Activated CD8-positive, alpha-beta T cell treated with anti-CD3 and anti-CD28 coated beads, Interleukin-2, amount 10 ng/mL, durations not matched to agents 7 days and 5 days (primary cell): ENCODE results near the gene RUSC2. TPM values are rescaled to one million over a fixed set of nuclear protein-coding genes. Genes with fewer than 3 reads are reported as not detected.
"Not testable (repeated sequence)": the region's sequence is repeated elsewhere in the genome, so short reads cannot be mapped to it uniquely, and the experiment has no call there.

Source experiments
- ATAC-seq: fragments of 150-1000 bp; cut with Tn5 transposase; one replicate; pipeline ENCODE4 v1.10.0; 2021; ENCODE audit warnings: moderate library complexity
- CTCF ChIA-PET: fragments of 350-600 bp; sonication (Branson Sonifier 250); formaldehyde crosslinking; loops from one replicate; lab custom pipeline; 2021; ENCODE audit warnings: antibody characterized with exemption; lab: Charles Lee
- POLR2A ChIA-PET: fragments of 350-600 bp; sonication (Branson Sonifier 250); formaldehyde crosslinking; loops from one replicate; lab custom pipeline; 2021; ENCODE audit warnings: antibody characterized with exemption; lab: Charles Lee
- DNase-seq: peaks from one replicate; pipeline ENCODE4 v3.0.0-alpha.2; 2020
- H3K27ac Mint-ChIP-seq: one replicate; pipeline ENCODE4 v1.8.0; 2021; ENCODE audit warnings: mild to moderate bottlenecking, mixed read lengths
- H3K27me3 Mint-ChIP-seq: one replicate; pipeline ENCODE4 v1.8.0; 2021; ENCODE audit warnings: low read depth, mixed read lengths
- H3K36me3 Mint-ChIP-seq: one replicate; pipeline ENCODE4 v1.8.0; 2021; ENCODE audit warnings: low read depth, mixed read lengths
- H3K4me1 Mint-ChIP-seq: one replicate; pipeline ENCODE4 v1.8.0; 2021; ENCODE audit warnings: low read depth, mixed read lengths
- H3K4me3 Mint-ChIP-seq: one replicate; pipeline ENCODE4 v1.8.0; 2021; ENCODE audit warnings: mild to moderate bottlenecking, mixed read lengths
- H3K9me3 Mint-ChIP-seq: one replicate; pipeline ENCODE4 v1.8.0; 2022; ENCODE audit warnings: mixed read lengths; ENCODE audit not compliant: insufficient read depth
- total RNA-seq, 2 experiments: library from RNA; stranded (reverse); gene quantifications; one replicate each; pipeline ENCODE4 v1.2.3, GENCODE V29; 2021

RUSC2 gene
- total RNA-seq, 2 experiments from 2014 or later: 1.9 to 2.3 TPM

GRCh38 chr9:35517552-35518224 lies 27.8 kb downstream of the RUSC2 start:
- H3K4me1 Mint-ChIP-seq: no peaks in the 10 kb centered on the region
- no peak overlapping the region for H3K27ac Mint-ChIP-seq
- H3K4me3 Mint-ChIP-seq: no peak overlapping the region
- no peaks in the 10 kb centered on the region for H3K9me3 Mint-ChIP-seq
- DNase-seq (no peak), ATAC-seq (no peak)
- POLR2A ChIA-PET: interaction anchor here (0.6 kb wide), 2 partner anchors 37 to 327 kb away, joined by 3 to 4 read pairs; no protein-coding TSS in a partner anchor
- CTCF ChIA-PET: interaction anchor here (1.6 to 2.0 kb wide), 2 partner anchors 12 to 36 kb away, joined by 4 to 8 read pairs; no protein-coding TSS in a partner anchor
- peaks cover under 1% of the 10 kb centered on the region for H3K27me3 Mint-ChIP-seq
- H3K36me3 Mint-ChIP-seq: no peaks in the 10 kb centered on the region

GRCh38 chr9:35518225-35518821 lies 28.4 kb downstream of the RUSC2 start:
- ATAC-seq (no peak), DNase-seq (no peak)
- H3K9me3 Mint-ChIP-seq: no peaks in the 10 kb centered on the region
- H3K4me3 Mint-ChIP-seq: no peak overlapping the region
- no peak overlapping the region for H3K27ac Mint-ChIP-seq
- H3K4me1 Mint-ChIP-seq: no peaks in the 10 kb centered on the region
- ChIA-PET POLR2A (interaction anchor here (0.6 kb wide), 1 partner anchor 38 kb away, joined by 3 read pairs; no protein-coding TSS in a partner anchor), CTCF (interaction anchor here (1.6 to 2.0 kb wide), 2 partner anchors 11 to 36 kb away, joined by 4 to 8 read pairs; no protein-coding TSS in a partner anchor)
- H3K36me3 Mint-ChIP-seq: no peaks in the 10 kb centered on the region
- no peaks in the 10 kb centered on the region for H3K27me3 Mint-ChIP-seq

- H3K9me3 Mint-ChIP-seq: no peaks in the 10 kb centered on the region
- H3K36me3 Mint-ChIP-seq: no peaks in the 10 kb centered on the region
- ATAC-seq: no peak
- H3K27me3 Mint-ChIP-seq: no peaks in the 10 kb centered on the region
- H3K4me1 Mint-ChIP-seq: no peaks in the 10 kb centered on the region
- no peak overlapping the region for H3K27ac Mint-ChIP-seq
- ChIA-PET POLR2A (no interaction called here), CTCF (interaction anchor here (1.6 to 2.0 kb wide), 2 partner anchors 10 to 35 kb away, joined by 4 to 8 read pairs; no protein-coding TSS in a partner anchor)
- no peak for DNase-seq
- H3K4me3 Mint-ChIP-seq: no peak overlapping the region
Observed at GRCh38 chr9:35518981-35519679, 29.2 kb downstream of the RUSC2 start.

GRCh38 chr9:35519692-35520363 lies 29.9 kb downstream of the RUSC2 start:
- Mint-ChIP-seq H3K9me3 (no peaks in the 10 kb centered on the region), H3K4me3 (no peak overlapping the region), H3K36me3 (no peaks in the 10 kb centered on the region), H3K27me3 (no peaks in the 10 kb centered on the region), H3K4me1 (no peaks in the 10 kb centered on the region), H3K27ac (no peak overlapping the region)
- ATAC-seq (no peak), DNase-seq (no peak)
- ChIA-PET CTCF (interaction anchor here (1.6 to 1.8 kb wide), 2 partner anchors 34 to 40 kb away, joined by 4 to 5 read pairs; no protein-coding TSS in a partner anchor), POLR2A (no interaction called here)

GRCh38 chr9:35520364-35520710 lies 30.4 kb downstream of the RUSC2 start:
- no peak overlapping the region for H3K4me3 Mint-ChIP-seq
- CTCF ChIA-PET: interaction anchor here (1.6 to 1.8 kb wide), 2 partner anchors 33 to 40 kb away, joined by 4 to 5 read pairs; no protein-coding TSS in a partner anchor
- POLR2A ChIA-PET: no interaction called here

GRCh38 chr9:35521708-35522107 lies 31.8 kb downstream of the RUSC2 start:
- Mint-ChIP-seq H3K27me3 (no peaks in the 10 kb centered on the region), H3K27ac (no peak overlapping the region), H3K4me1 (no peaks in the 10 kb centered on the region), H3K4me3 (no peak overlapping the region), H3K9me3 (no peaks in the 10 kb centered on the region), H3K36me3 (no peaks in the 10 kb centered on the region)
- DNase-seq (no peak), ATAC-seq (no peak)
- CTCF ChIA-PET: no interaction called here
- POLR2A ChIA-PET: no interaction called here

More at GRCh38 chr9:35520364-35520710, 30.4 kb downstream of the RUSC2 start:
- DNase-seq (no peak), ATAC-seq (no peak)
- H3K27ac Mint-ChIP-seq: no peak overlapping the region
- H3K27me3 Mint-ChIP-seq: no peaks in the 10 kb centered on the region
- no peaks in the 10 kb centered on the region for H3K9me3 Mint-ChIP-seq
- no peaks in the 10 kb centered on the region for H3K36me3 Mint-ChIP-seq
- no peaks in the 10 kb centered on the region for H3K4me1 Mint-ChIP-seq

GRCh38 chr9:35522187-35522586 lies 32.3 kb downstream of the RUSC2 start:
- H3K27ac Mint-ChIP-seq: no peak overlapping the region
- H3K4me1 Mint-ChIP-seq: no peaks in the 10 kb centered on the region
- no peak for DNase-seq
- CTCF ChIA-PET: interaction anchor here (0.9 kb wide), 1 partner anchor 32 kb away, joined by 3 read pairs; no protein-coding TSS in a partner anchor
- H3K9me3 Mint-ChIP-seq: no peaks in the 10 kb centered on the region
- H3K36me3 Mint-ChIP-seq: no peaks in the 10 kb centered on the region
- no peak for ATAC-seq
- no peak overlapping the region for H3K4me3 Mint-ChIP-seq
- POLR2A ChIA-PET: no interaction called here
- H3K27me3 Mint-ChIP-seq: peaks cover 3% of the 10 kb centered on the region

GRCh38 chr9:35522700-35523099 lies 32.8 kb downstream of the RUSC2 start:
- Mint-ChIP-seq H3K4me3 (no peak overlapping the region), H3K9me3 (no peaks in the 10 kb centered on the region), H3K36me3 (no peaks in the 10 kb centered on the region), H3K27ac (no peak overlapping the region), H3K4me1 (no peaks in the 10 kb centered on the region), H3K27me3 (peaks cover 3% of the 10 kb centered on the region)
- POLR2A ChIA-PET: no interaction called here
- CTCF ChIA-PET: interaction anchor here (0.9 kb wide), 1 partner anchor 31 kb away, joined by 3 read pairs; no protein-coding TSS in a partner anchor
- ATAC-seq: no peak
- DNase-seq: no peak

GRCh38 chr9:35523556-35523955 lies 33.6 kb downstream of the RUSC2 start:
- H3K4me1 Mint-ChIP-seq, H3K36me3 Mint-ChIP-seq, H3K27ac Mint-ChIP-seq, H3K4me3 Mint-ChIP-seq, POLR2A ChIA-PET, H3K9me3 Mint-ChIP-seq, ATAC-seq, H3K27me3 Mint-ChIP-seq, CTCF ChIA-PET, DNase-seq: not testable (repeated sequence)

GRCh38 chr9:35526087-35526801 lies 36.3 kb downstream of the RUSC2 start:
- ATAC-seq: no peak
- CTCF ChIA-PET: interaction anchor here (0.5 kb wide), 1 partner anchor 139 kb away, joined by 3 read pairs; the partner anchor contains the start of gene ARHGEF39
- no peak for DNase-seq
- POLR2A ChIA-PET: no interaction called here
- Mint-ChIP-seq H3K9me3 (no peaks in the 10 kb centered on the region), H3K27ac (no peak overlapping the region), H3K4me3 (no peak overlapping the region), H3K27me3 (peaks cover 4% of the 10 kb centered on the region), H3K4me1 (no peaks in the 10 kb centered on the region), H3K36me3 (no peaks in the 10 kb centered on the region)
